HepG2 (cell line): ENCODE measurements around the gene PHF19. TPM values are rescaled to one million over a fixed set of nuclear protein-coding genes. Genes with fewer than 3 reads are reported as not detected.
A peak's percentile ranks its signal among the peaks of the same experiment; 100 is the strongest.

ENCODE experiments used
- ATAC-seq: fragments of 200-7000 bp; cut with Tn5 transposase; 3 replicates; pipeline ENCODE4 v1.9.1; 2020; ENCODE audit warnings: mild to moderate bottlenecking, moderate library complexity
- BruUV-seq: library from RNA; stranded (reverse); fragments of 400-500 nt; replicated peaks from 2 replicates; lab custom pipeline; 2021; lab: Mats Ljungman, UMichigan
- CTCF ChIA-PET: fragments of 300-600 bp; formaldehyde crosslinking; extraction: SDS; loops from one replicate; lab custom pipeline; 2021; ENCODE audit warnings: low total read pairs, inconsistent platforms, low intra/inter-chr PET ratio; lab: Yijun Ruan, JAX
- POLR2A ChIA-PET: fragments of 350-600 bp; sonication (Branson Sonifier 250); formaldehyde crosslinking; loops from one replicate; lab custom pipeline; 2020; ENCODE audit warnings: antibody characterized with exemption, inconsistent platforms; lab: Yijun Ruan, JAX
- DNase-seq: peaks from one replicate; pipeline ENCODE4 v3.0.0-alpha.2; 2015; ENCODE audit warnings: low spot score
- FAIRE-seq: peaks from 3 replicates; lab custom pipeline; 2011; peaks lifted over from hg19 to GRCh38; lab: Jason Lieb, UNC
- H2AFZ ChIP-seq: one replicate; pipeline ENCODE4 v1.6.1; 2011; ENCODE audit warnings: low read length, inconsistent platforms
- H3K27ac ChIP-seq: fragments of 300-600 bp; 3 replicates; pipeline ENCODE4 v1.8.0; 2011; ENCODE audit warnings: mixed run types, mild to moderate bottlenecking, mixed read lengths, low read length, inconsistent platforms; ENCODE audit not compliant: insufficient read depth; ENCODE audit errors: extremely low read length
- H3K27me3 ChIP-seq, 2 experiments: fragments of 200-600 bp in 1 of 2; 2 replicates in 1 of 2; 3 replicates in 1 of 2; pipeline versions ENCODE4 v1.6.0 to v1.8.0; 2011; ENCODE audit warnings: low read length in 2 of 2, mild to moderate bottlenecking in 2 of 2, moderate library complexity in 2 of 2, inconsistent platforms in 1 of 2; ENCODE audit not compliant: insufficient read depth in 2 of 2, control insufficient read depth in 1 of 2
- H3K36me3 ChIP-seq, 2 experiments: fragments of 200-600 bp in 1 of 2; replicated peaks in 1 of 2; 2 replicates in 1 of 2; 3 replicates in 1 of 2; pipeline versions ENCODE4 v1.5.1 to v1.8.0; 2011; ENCODE audit warnings: low read length in 2 of 2, inconsistent platforms in 1 of 2; ENCODE audit not compliant: insufficient read depth in 2 of 2, control insufficient read depth in 1 of 2
- H3K4me1 ChIP-seq: 2 replicates; pipeline ENCODE4 v1.5.1; 2012; ENCODE audit warnings: low read length, inconsistent platforms; ENCODE audit not compliant: insufficient read depth
- H3K4me2 ChIP-seq: 2 replicates; pipeline ENCODE4 v1.6.0; 2011; ENCODE audit warnings: low read depth, low read length, inconsistent platforms
- H3K4me3 ChIP-seq, 3 experiments: fragments of 200-600 bp in 1 of 3; sonication (generic), shearing (Covaris generic) in 1 of 3; replicated peaks in 1 of 3; 2 replicates each; pipeline ENCODE4 v1.5.1; 2011 to 2016; ENCODE audit warnings: low read length in 3 of 3, inconsistent platforms in 2 of 3, low read depth in 2 of 3, mild to moderate bottlenecking in 2 of 3, control low read depth in 1 of 3, mixed read lengths in 1 of 3; ENCODE audit not compliant: insufficient read depth in 1 of 3
- H3K79me2 ChIP-seq: one replicate; pipeline ENCODE4 v1.6.1; 2011; ENCODE audit warnings: low read length, inconsistent platforms; ENCODE audit not compliant: insufficient read depth
- H3K9ac ChIP-seq: 2 replicates; pipeline ENCODE4 v1.6.0; 2011; ENCODE audit warnings: mild to moderate bottlenecking, low read depth, low read length, inconsistent platforms; ENCODE audit not compliant: insufficient read depth
- H3K9me3 ChIP-seq: 2 replicates; pipeline ENCODE4 v1.5.1; 2012; ENCODE audit warnings: mild to moderate bottlenecking, low read length
- H4K20me1 ChIP-seq: 2 replicates; pipeline ENCODE4 v1.6.0; 2011; ENCODE audit warnings: inconsistent platforms, mild to moderate bottlenecking, low read length, moderate library complexity; ENCODE audit not compliant: insufficient read depth
- BCL3 ChIP-seq: sonication (generic); formaldehyde crosslinking; IDR thresholded peaks from 2 replicates; pipeline ENCODE4 v1.5.1; 2020; ENCODE audit warnings: mild to moderate bottlenecking, missing genetic modification reagents, moderate library complexity
- CBX2 ChIP-seq, 2 experiments: fragments of 200-600 bp in 1 of 2; sonication (generic); formaldehyde crosslinking in 1 of 2; IDR thresholded peaks; 2 replicates each; pipeline versions ENCODE4 v1.7.0 to v1.8.1; 2018 to 2022; ENCODE audit warnings: low read depth in 2 of 2, low read length in 1 of 2, mild to moderate bottlenecking in 1 of 2, missing genetic modification reagents in 1 of 2
- FOXC1 ChIP-seq: sonication (generic); formaldehyde crosslinking; IDR thresholded peaks from 2 replicates; pipeline ENCODE4 v1.8.0; 2022; ENCODE audit warnings: mild to moderate bottlenecking, missing genetic modification reagents, borderline replicate concordance
- TSC22D2 ChIP-seq: sonication (generic); formaldehyde crosslinking; IDR thresholded peaks from 2 replicates; pipeline ENCODE4 v1.5.1; 2020; ENCODE audit warnings: missing genetic modification reagents, mild to moderate bottlenecking, borderline replicate concordance
- ZBTB25 ChIP-seq: IDR thresholded peaks from 2 replicates; pipeline ENCODE4 v1.6.1; 2018; ENCODE audit warnings: missing genetic modification reagents
- ZNF280D ChIP-seq: sonication (generic); formaldehyde crosslinking; IDR thresholded peaks from 2 replicates; pipeline ENCODE4 v1.5.1; 2020; ENCODE audit warnings: mild to moderate bottlenecking, missing genetic modification reagents
- ZNF451 ChIP-seq: sonication (generic); formaldehyde crosslinking; IDR thresholded peaks from 2 replicates; pipeline ENCODE4 v1.5.0; 2020; ENCODE audit warnings: mild to moderate bottlenecking, missing genetic modification reagents
- ZNF782 ChIP-seq: sonication (generic); formaldehyde crosslinking; IDR thresholded peaks from 2 replicates; pipeline ENCODE4 v1.4.0; 2020; ENCODE audit warnings: missing genetic modification reagents, mild to moderate bottlenecking, borderline replicate concordance
- WGBS: methylation state at CpG from one replicate; pipeline ENCODE4 v1.1.6; 2017; ENCODE audit warnings: low lambda C conversion rate; 5-methylcytosine and 5-hydroxymethylcytosine counted together
- in situ Hi-C: cut with HindIII; loops from 2 replicates; pipeline ENCODE4 v1.10.0; 2017; ENCODE audit warnings: low pct_unique_long_range_greater_than_20kb; ENCODE audit not compliant: extremely low pct_ligation_motif_present
- intact Hi-C: fragments of 100-400 bp; cut with micrococcal nuclease; formaldehyde crosslinking; loops from one replicate; pipeline ENCODE4 v1.10.0; 2022; ENCODE audit not compliant: unreplicated experiment
- polyA plus RNA-seq, 8 experiments: library from polyadenylated mRNA; depleted of rRNA in 3 of 8; stranded (reverse) in 7 of 8; unstranded in 1 of 8; fragments of >200 nt; fragmentation: Illumina TruSeq in 4 of 8; extraction: Trizol in 4 of 8; gene quantifications; 2 replicates each; pipeline versions ENCODE4 v1.2.1 to v1.2.3, GENCODE V29; 2011 to 2016; ENCODE audit warnings: low read depth in 4 of 8, missing spikeins in 1 of 8, mixed read lengths in 1 of 8; ENCODE audit not compliant: insufficient read depth in 1 of 8
- total RNA-seq, 5 experiments: library from RNA; depleted of rRNA; stranded (reverse); fragments of >200 nt; fragmentation: Illumina TruSeq; extraction: Trizol; gene quantifications; 2 replicates each; pipeline ENCODE4 v1.2.3, GENCODE V29; 2016; ENCODE audit warnings: low read depth in 1 of 5
- TF ChIP-seq, protein P1 (sequence below): sonication (generic); formaldehyde crosslinking; IDR thresholded peaks from 2 replicates; pipeline ENCODE4 v1.4.0; 2020; ENCODE audit warnings: missing genetic modification reagents
- TF ChIP-seq, protein P2 (sequence below): sonication (generic); formaldehyde crosslinking; IDR thresholded peaks from 2 replicates; pipeline ENCODE4 v1.4.0; 2020; ENCODE audit warnings: mild to moderate bottlenecking, missing genetic modification reagents

Gene PHF19
- total and polyA plus RNA-seq, 2 of the 13 experiments (the other 11 are each of a cell fraction or from before 2014, with no cell fraction given): 29.7 to 41.3 TPM

- H3K9ac ChIP-seq: peak overlapping the region; percentile 84
- peaks cover 45% of the 10 kb centered on the region for H3K4me1 ChIP-seq
- FAIRE-seq (peak; percentile 46), DNase-seq (peak; percentile 54), ATAC-seq (peak; percentile 57)
- H3K4me2 ChIP-seq: peak overlapping the region; percentile 99
- BruUV-seq: TSS peak; percentile 75
- 9% methylated on average over 5 of the region's 63 CpGs for WGBS
- no peaks in the 10 kb centered on the region for H4K20me1 ChIP-seq
- H3K79me2 ChIP-seq: peaks cover 14% of the 10 kb centered on the region
- no peaks in the 10 kb centered on the region; a peak in 1 of 5 replicates for H3K27me3 ChIP-seq
- H3K9me3 ChIP-seq: no peaks in the 10 kb centered on the region
- intact Hi-C loops (loop anchor here (2.0 to 5.0 kb wide), 3 partner anchors 35 to 120 kb away; partner anchors contain the start of gene PSMD5), in situ Hi-C loops (no loop called here)
- ChIA-PET CTCF (no interaction called here), POLR2A (no interaction called here)
- peak overlapping the region; percentile 74 for H3K27ac ChIP-seq
- H3K36me3 ChIP-seq: peaks cover 8 to 24% of the 10 kb centered on the region in 2 experiments; a peak in 4 of 5 replicates
- H3K4me3 ChIP-seq: peak overlapping the region; percentile 55 to 89 (median 77)
- peak overlapping the region; percentile 67 for H2AFZ ChIP-seq
- TF ChIP-seq ZNF280D (peak; percentile 84), BCL3 (CRISPR knock-in tag) (no peak), ZBTB25 (CRISPR knock-in tag) (peak; percentile 45; the same call in 1 of the 2 replicates), ZNF451 (CRISPR knock-in tag) (no peak), FOXC1 (CRISPR knock-in tag) (peak; percentile 62; the same call in 1 of the 2 replicates), ZNF782 (CRISPR knock-in tag) (peak; percentile 42; the same call in 1 of the 2 replicates), TSC22D2 (CRISPR knock-in tag) (no peak), CBX2 (IDR thresholded peaks at IDR 0.05; ENCODE audit: low read depth, low read length) (no peak), CBX2 (CRISPR knock-in tag; IDR thresholded peaks at IDR 0.05; ENCODE audit: low read depth) (no peak)
- TF ChIP-seq, protein P1, sequence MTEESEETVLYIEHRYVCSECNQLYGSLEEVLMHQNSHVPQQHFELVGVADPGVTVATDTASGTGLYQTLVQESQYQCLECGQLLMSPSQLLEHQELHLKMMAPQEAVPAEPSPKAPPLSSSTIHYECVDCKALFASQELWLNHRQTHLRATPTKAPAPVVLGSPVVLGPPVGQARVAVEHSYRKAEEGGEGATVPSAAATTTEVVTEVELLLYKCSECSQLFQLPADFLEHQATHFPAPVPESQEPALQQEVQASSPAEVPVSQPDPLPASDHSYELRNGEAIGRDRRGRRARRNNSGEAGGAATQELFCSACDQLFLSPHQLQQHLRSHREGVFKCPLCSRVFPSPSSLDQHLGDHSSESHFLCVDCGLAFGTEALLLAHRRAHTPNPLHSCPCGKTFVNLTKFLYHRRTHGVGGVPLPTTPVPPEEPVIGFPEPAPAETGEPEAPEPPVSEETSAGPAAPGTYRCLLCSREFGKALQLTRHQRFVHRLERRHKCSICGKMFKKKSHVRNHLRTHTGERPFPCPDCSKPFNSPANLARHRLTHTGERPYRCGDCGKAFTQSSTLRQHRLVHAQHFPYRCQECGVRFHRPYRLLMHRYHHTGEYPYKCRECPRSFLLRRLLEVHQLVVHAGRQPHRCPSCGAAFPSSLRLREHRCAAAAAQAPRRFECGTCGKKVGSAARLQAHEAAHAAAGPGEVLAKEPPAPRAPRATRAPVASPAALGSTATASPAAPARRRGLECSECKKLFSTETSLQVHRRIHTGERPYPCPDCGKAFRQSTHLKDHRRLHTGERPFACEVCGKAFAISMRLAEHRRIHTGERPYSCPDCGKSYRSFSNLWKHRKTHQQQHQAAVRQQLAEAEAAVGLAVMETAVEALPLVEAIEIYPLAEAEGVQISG (CRISPR knock-in tag): peak; percentile 54
- TF ChIP-seq, protein P2, sequence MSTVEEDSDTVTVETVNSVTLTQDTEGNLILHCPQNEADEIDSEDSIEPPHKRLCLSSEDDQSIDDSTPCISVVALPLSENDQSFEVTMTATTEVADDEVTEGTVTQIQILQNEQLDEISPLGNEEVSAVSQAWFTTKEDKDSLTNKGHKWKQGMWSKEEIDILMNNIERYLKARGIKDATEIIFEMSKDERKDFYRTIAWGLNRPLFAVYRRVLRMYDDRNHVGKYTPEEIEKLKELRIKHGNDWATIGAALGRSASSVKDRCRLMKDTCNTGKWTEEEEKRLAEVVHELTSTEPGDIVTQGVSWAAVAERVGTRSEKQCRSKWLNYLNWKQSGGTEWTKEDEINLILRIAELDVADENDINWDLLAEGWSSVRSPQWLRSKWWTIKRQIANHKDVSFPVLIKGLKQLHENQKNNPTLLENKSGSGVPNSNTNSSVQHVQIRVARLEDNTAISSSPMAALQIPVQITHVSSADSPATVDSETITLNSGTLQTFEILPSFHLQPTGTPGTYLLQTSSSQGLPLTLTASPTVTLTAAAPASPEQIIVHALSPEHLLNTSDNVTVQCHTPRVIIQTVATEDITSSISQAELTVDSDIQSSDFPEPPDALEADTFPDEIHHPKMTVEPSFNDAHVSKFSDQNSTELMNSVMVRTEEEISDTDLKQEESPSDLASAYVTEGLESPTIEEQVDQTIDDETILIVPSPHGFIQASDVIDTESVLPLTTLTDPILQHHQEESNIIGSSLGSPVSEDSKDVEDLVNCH: no peak
Observed at GRCh38 chr9:120877276-120878034, 467 bp upstream of the PHF19 start.
